Spleen (tissue), 13 donors: Measurements from ENCODE around the gene HOTAIR. TPM values are rescaled to one million over a fixed set of nuclear protein-coding genes. Genes with fewer than 3 reads are reported as not detected.

Source experiments
- DNase-seq: peaks from one replicate; pipeline ENCODE4 v3.0.0-alpha.2; 2020
- H3K27ac ChIP-seq, 8 donors: fragments of 200-600 bp; sonication (generic) in 7 of 8; 1 replicate in 4 of 8; 2 replicates in 4 of 8; pipeline versions ENCODE4 v1.5.0 to v1.8.0; 2016 to 2021; ENCODE audit warnings: inconsistent platforms in 4 of 8, mild to moderate bottlenecking in 4 of 8, moderate library complexity in 1 of 8
- H3K27me3 ChIP-seq, 7 donors: fragments of 200-600 bp; sonication (generic) in 6 of 7; replicated peaks in 1 of 7; 1 replicate in 4 of 7; 2 replicates in 3 of 7; pipeline versions ENCODE4 v1.5.0 to v1.8.0; 2016 to 2021; ENCODE audit warnings: inconsistent platforms in 3 of 7, mild to moderate bottlenecking in 1 of 7
- H3K36me3 ChIP-seq, 6 donors: fragments of 200-600 bp; sonication (generic) in 5 of 6; 1 replicate in 4 of 6; 2 replicates in 2 of 6; pipeline versions ENCODE4 v1.5.0 to v1.8.0; 2016 to 2021; ENCODE audit warnings: inconsistent platforms in 2 of 6
- H3K4me1 ChIP-seq, 6 donors: fragments of 200-600 bp; sonication (generic) in 5 of 6; 1 replicate in 3 of 6; 2 replicates in 3 of 6; pipeline versions ENCODE4 v1.5.0 to v1.8.0; 2016 to 2021; ENCODE audit warnings: inconsistent platforms in 3 of 6
- H3K4me3 ChIP-seq, 8 donors: fragments of 200-600 bp; sonication (generic) in 7 of 8; 1 replicate in 4 of 8; 2 replicates in 4 of 8; pipeline versions ENCODE4 v1.5.0 to v1.8.0; 2016 to 2021; ENCODE audit warnings: inconsistent platforms in 4 of 8, mild to moderate bottlenecking in 4 of 8, moderate library complexity in 2 of 8
- H3K9me3 ChIP-seq, 8 donors: fragments of 200-600 bp; sonication (generic) in 7 of 8; 1 replicate in 4 of 8; 2 replicates in 4 of 8; pipeline versions ENCODE4 v1.5.0 to v1.8.0; 2016 to 2021; ENCODE audit warnings: inconsistent platforms in 4 of 8
- CTCF ChIP-seq, 11 experiments: fragments of 200-600 bp in 7 of 11; fragments of 450-650 bp in 4 of 11; sonication (generic) in 4 of 11; IDR thresholded peaks in 8 of 11; conservative IDR thresholded peaks in 3 of 11; 1 replicate in 7 of 11; 2 replicates in 4 of 11; pipeline versions ENCODE4 v1.4.0 to v1.8.0; 2016 to 2021; ENCODE audit warnings: antibody characterized with exemption in 11 of 11, inconsistent platforms in 4 of 11, mild to moderate bottlenecking in 1 of 11
- POLR2A ChIP-seq, 3 donors: fragments of 450-650 bp; IDR thresholded peaks; one replicate each; pipeline ENCODE4 v1.5.1; 2017; ENCODE audit warnings: antibody characterized with exemption in 3 of 3, mild to moderate bottlenecking in 1 of 3
- POLR2AphosphoS5 ChIP-seq, 3 donors: sonication (generic); formaldehyde crosslinking; IDR thresholded peaks; one replicate each; pipeline ENCODE4 v1.5.1; 2017; ENCODE audit warnings: antibody characterized with exemption in 3 of 3
- WGBS, 5 donors: extraction: QIAGEN DNeasy Blood & Tissue Kit in 3 of 5; methylation state at CpG; one replicate each; pipeline versions ENCODE4 v1.1.5 to v1.1.7; 2013 to 2018; 5-methylcytosine and 5-hydroxymethylcytosine counted together
- intact Hi-C: fragments of 100-400 bp; cut with DNase I; formaldehyde crosslinking; loops from one replicate; pipeline ENCODE4 v1.15.0; 2023; ENCODE audit warnings: low total_unique reads
- long read RNA-seq, 2 donors: transcript quantifications; one replicate each; lab custom pipeline, GENCODE V29; 2026
- polyA plus RNA-seq, 3 donors: library from polyadenylated mRNA; stranded (reverse); fragments of 200-250 nt; gene quantifications; one replicate each; pipeline ENCODE4 v1.2.1, GENCODE V29; 2013
- total RNA-seq, 7 donors: library from RNA; depleted of rRNA in 3 of 7; stranded (reverse); fragments of >200 nt in 3 of 7; fragmentation: NEBNext Ultra II Directional in 4 of 7; extraction: Animal tissue kit (Norgen Biotek cat#: 25700) in 4 of 7; gene quantifications; one replicate each; pipeline versions ENCODE4 v1.1.0 to v1.2.1, GENCODE V29; 2016 to 2021
- donor health status: healthy with polysubstance abuse.
- donor health status: DM: no; HTN: no; CAD: no; lungs with moderate emphysema.
- donor health status: DM: no; HTN: no; CAD: no.
- donor health status: Bipolar disorder and iron deficiency.
- donor health status: healthy.
- donor health status: DM: no; HTN: no; CAD: no.
- donor health status: DM: yes; HTN: yes; CAD: no.

Gene HOTAIR
- total RNA-seq (not detected), polyA plus RNA-seq (not detected)
- long read RNA-seq, donor 1 = 0 reads
- long read RNA-seq, donor 2 = 0 reads

DNA sequence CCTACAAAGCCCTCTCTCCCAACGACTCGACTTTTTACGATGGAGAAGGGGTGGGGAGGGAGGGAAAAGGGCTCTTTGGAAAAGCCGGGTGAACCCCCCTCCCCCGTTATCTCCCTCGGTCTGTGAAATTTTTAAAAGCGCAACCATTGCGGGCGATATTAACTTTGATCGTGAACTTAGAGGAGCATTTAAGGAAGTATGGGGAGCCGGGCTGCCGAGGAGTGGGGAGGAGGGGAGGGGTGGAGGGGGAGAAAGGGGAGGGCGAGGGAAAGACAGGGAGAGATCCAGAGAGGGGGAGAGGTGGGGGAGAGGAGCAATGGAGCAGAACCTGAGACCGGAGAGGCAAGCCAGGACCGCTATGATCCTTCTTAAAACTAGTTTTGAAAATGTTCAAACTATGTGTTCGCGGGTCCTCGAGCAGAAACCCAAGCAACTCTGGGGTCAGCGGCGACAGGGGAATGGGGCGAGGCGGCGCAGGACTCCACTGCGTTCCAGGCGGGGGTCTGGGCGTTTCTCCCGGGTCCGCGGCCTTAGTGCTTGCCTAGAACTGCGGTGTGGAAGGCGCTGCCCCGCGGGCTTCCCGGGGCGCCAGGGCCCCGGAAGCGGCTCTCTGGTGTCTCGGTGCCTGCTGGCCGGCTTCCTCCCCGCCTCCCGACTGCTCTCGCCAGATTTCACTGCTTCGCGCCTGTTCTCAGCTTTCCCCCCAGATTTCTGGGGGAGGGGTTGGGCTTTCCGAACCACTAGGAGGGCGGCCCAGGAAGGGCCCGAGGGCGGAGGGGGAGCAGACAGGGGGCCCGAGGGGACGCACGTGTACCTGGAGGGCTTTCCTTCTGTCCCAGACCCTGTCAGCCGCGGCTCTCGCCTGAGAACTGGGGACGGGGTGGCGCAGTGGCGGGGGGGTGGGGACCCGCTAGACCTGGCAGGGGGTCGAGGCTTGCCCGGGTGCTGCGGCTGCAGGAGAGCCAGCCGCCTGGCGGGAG, at the start of gene HOTAIR:
Gene HOTAIR (minus strand): TSS at position 871 of the 980 bp plus-strand sequence.
- Histone ChIP-seq H3K9me3 (peaks cover 0 to 11% (median 0%) of the 10 kb centered on the region in 8 donors), H3K4me1 (peaks cover 12 to 35% (median 26%) of the 10 kb centered on the region in 6 donors), H3K27ac (no peak within 1 kb of the TSS), H3K4me3 (peak within 1 kb of the TSS in 7 of 8 donors; percentile 13 to 62 (median 25)), H3K36me3 (no peaks in the 10 kb centered on the region), H3K27me3 (peaks cover 27 to 100% (median 100%) of the 10 kb centered on the region in 7 donors)
- intact Hi-C loops = no loop called here
- 2 to 6% (median 4%) methylated on average over 50 to 63 of the region's 63 CpGs for WGBS, 5 donors
- TF ChIP-seq POLR2AphosphoS5 (IDR thresholded peaks at IDR 0.05) (no peak), POLR2A (IDR thresholded peaks at IDR 0.05) (no peak), CTCF (IDR thresholded peaks at IDR 0.05 in 8 of 11, conservative IDR thresholded peaks at IDR 0.05 in 3 of 11) (no peak)
- no peak for DNase-seq

DNA sequence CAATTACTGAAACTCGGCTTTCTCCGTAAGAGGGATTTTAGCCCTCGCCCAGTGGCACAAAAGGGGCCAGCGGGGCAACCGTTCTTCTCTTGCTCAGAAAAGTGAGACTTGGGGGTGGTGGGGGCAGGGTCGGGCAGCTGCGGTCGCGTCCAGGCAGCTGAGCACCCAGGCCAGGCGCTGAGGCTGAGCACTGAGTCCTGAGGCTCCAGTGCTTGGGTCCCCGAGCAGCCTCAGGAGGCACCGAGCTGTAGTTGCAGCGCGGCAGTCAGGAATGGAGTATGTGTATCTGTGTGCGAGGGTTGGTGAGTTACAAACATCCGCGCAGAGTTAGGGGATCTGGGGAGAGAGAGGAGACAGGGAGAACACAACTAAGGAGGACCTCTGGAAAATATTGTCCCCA, 49.4 kb upstream of the HOTAIR start:
- TF ChIP-seq POLR2A (IDR thresholded peaks at IDR 0.05) (no peak), CTCF (IDR thresholded peaks at IDR 0.05 in 8 of 11, conservative IDR thresholded peaks at IDR 0.05 in 3 of 11) (no peak), POLR2AphosphoS5 (IDR thresholded peaks at IDR 0.05) (no peak)
- intact Hi-C loops = no loop called here
- 24 to 59% (median 40%) methylated on average over 14 to 17 of the region's 17 CpGs for WGBS, 5 donors
- H3K36me3 ChIP-seq = no peaks in the 10 kb centered on the region
- no peak overlapping the region for H3K4me3 ChIP-seq
- H3K27me3 ChIP-seq = peaks cover 16 to 100% (median 80%) of the 10 kb centered on the region in 7 donors
- peaks cover 0 to 29% (median 10%) of the 10 kb centered on the region in 6 donors for H3K4me1 ChIP-seq
- H3K9me3 ChIP-seq = no peaks in the 10 kb centered on the region
- peak; percentile 51 for DNase-seq
- no peak overlapping the region for H3K27ac ChIP-seq

GRCh38 chr12:54022960-54023884, 48.5 kb upstream of the HOTAIR start:
- intact Hi-C loops = no loop called here
- Histone ChIP-seq H3K27me3 (peaks cover 9 to 100% (median 78%) of the 10 kb centered on the region in 7 donors), H3K4me1 (peaks cover 0 to 27% (median 14%) of the 10 kb centered on the region in 6 donors), H3K27ac (no peak overlapping the region), H3K4me3 (no peak overlapping the region), H3K9me3 (no peaks in the 10 kb centered on the region), H3K36me3 (no peaks in the 10 kb centered on the region)
- peak; percentile 15 for DNase-seq
- WGBS, 5 donors = 30 to 45% (median 37%) methylated on average over 8 of the region's 8 CpGs
- TF ChIP-seq POLR2A (IDR thresholded peaks at IDR 0.05) (no peak), CTCF (IDR thresholded peaks at IDR 0.05 in 8 of 11, conservative IDR thresholded peaks at IDR 0.05 in 3 of 11) (no peak), POLR2AphosphoS5 (IDR thresholded peaks at IDR 0.05) (no peak)
